Rectal smooth muscle tissue (tissue), 1 donor: Measurements from ENCODE around the gene MTPN.

Source experiments
- H3K27ac ChIP-seq: one replicate; pipeline ENCODE4 v1.7.0; 2013; ENCODE audit warnings: low read depth, low read length, inconsistent platforms
- H3K27me3 ChIP-seq: one replicate; pipeline ENCODE4 v1.7.0; 2013; ENCODE audit warnings: low read length; ENCODE audit not compliant: control insufficient read depth, insufficient read depth
- H3K36me3 ChIP-seq: one replicate; pipeline ENCODE4 v1.7.0; 2013; ENCODE audit warnings: low read length; ENCODE audit not compliant: control insufficient read depth, insufficient read depth
- H3K4me1 ChIP-seq: one replicate; pipeline ENCODE4 v1.7.0; 2013; ENCODE audit warnings: low read length; ENCODE audit not compliant: control insufficient read depth, insufficient read depth
- H3K4me3 ChIP-seq: one replicate; pipeline ENCODE4 v1.7.0; 2013; ENCODE audit warnings: low read length
- H3K9ac ChIP-seq: one replicate; pipeline ENCODE4 v1.7.0; 2013; ENCODE audit warnings: low read length

Gene MTPN

DNA sequence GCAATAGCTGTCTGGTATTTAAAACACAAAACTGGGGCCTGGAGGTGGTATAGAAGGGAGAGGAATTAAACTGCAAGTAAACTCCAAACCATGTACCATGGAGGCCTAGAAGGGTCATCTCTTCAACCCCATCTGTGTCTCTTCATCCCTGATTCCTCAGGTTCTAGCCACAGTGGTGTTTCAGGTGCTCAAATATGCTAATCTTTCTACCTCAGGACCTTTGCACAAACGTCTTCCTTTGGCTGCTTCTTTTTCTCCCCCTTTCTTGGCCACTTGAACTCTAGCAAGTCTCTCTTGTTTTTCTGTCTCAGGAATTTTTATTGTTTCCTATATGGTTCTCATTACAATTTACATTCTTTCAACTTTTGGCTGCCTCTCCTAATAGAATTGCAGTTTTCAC, 25.6 kb upstream of the MTPN start:
- Histone ChIP-seq H3K36me3 (no peaks in the 10 kb centered on the region), H3K4me1 (no peaks in the 10 kb centered on the region), H3K27ac (no peak overlapping the region), H3K4me3 (no peak overlapping the region), H3K9ac (no peak overlapping the region), H3K27me3 (no peaks in the 10 kb centered on the region)

DNA sequence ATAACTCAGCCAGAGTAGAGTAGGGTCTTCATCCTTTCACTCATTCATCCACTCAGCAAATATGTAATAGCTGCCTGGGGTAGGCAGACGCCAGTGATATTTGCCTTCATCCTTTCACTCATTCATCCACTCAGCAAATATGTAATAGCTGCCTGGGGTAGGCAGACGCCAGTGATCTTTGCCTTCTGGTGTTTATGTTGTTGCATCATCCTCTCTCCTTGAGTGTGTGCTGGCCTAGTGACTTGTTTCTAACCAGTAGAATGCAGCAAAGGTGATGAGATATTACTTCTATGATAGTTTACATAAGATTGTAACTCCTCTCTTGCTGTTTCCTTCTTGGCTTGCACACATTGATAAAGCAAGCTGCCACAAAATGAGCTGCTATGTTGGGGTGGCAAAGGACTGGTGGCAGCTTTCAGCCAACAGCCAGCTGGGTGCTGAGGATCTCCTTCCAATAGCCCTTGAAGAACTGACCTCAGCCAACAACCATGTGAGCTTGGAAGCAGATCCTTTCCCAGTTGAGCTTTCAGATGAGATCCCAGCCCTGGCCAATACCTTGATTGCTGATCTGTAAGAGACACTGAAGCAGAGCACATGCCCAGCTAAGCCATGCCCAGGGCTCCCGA, 23.2 kb upstream of the MTPN start:
- Histone ChIP-seq H3K9ac (no peak overlapping the region), H3K4me3 (no peak overlapping the region), H3K27me3 (no peaks in the 10 kb centered on the region)

DNA sequence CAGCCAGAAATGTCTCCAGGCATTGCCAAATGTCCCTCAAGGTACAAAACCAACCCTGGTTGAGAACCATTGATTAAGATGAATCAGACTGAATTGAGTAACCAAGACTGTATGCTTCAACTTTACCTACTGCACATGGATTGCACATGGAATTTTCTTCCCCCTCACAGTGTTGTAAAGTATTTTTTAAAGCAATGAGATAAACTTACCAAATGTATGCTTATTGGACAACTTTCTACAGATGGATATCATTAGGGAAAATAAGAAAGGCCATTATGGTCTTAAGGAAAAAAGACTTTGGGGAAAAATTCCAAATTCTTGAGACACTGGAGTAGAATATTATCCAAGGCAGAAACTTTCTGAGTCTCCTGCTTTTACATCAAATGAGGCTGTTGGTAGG, 20.9 kb upstream of the MTPN start:
- Histone ChIP-seq H3K4me3 (no peak overlapping the region), H3K27ac (no peak overlapping the region), H3K36me3 (no peaks in the 10 kb centered on the region), H3K4me1 (no peaks in the 10 kb centered on the region), H3K27me3 (no peaks in the 10 kb centered on the region), H3K9ac (no peak overlapping the region)

More for the DNA sequence above, 23.2 kb upstream of the MTPN start:
- no peaks in the 10 kb centered on the region for H3K36me3 ChIP-seq
- H3K27ac ChIP-seq: no peak overlapping the region
- H3K4me1 ChIP-seq: no peaks in the 10 kb centered on the region

DNA sequence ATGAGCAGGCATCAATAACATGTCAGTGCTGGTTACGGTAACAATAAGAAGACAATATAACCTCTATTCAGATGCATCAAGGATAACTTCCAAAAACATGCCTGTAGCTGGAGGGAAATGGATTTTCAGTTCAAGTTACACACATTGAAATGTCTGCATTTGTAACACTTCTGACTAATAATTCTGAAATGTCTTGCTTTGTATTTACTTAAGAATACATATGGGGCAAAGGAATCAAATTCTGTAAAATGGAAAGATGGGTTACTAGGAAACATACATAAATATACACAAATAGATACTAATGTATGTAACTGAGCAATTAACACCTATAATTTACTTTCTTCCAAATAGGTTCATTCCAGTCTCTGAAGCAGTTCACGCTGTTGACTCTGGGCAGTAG, 18.6 kb upstream of the MTPN start:
- no peaks in the 10 kb centered on the region for H3K36me3 ChIP-seq

DNA sequence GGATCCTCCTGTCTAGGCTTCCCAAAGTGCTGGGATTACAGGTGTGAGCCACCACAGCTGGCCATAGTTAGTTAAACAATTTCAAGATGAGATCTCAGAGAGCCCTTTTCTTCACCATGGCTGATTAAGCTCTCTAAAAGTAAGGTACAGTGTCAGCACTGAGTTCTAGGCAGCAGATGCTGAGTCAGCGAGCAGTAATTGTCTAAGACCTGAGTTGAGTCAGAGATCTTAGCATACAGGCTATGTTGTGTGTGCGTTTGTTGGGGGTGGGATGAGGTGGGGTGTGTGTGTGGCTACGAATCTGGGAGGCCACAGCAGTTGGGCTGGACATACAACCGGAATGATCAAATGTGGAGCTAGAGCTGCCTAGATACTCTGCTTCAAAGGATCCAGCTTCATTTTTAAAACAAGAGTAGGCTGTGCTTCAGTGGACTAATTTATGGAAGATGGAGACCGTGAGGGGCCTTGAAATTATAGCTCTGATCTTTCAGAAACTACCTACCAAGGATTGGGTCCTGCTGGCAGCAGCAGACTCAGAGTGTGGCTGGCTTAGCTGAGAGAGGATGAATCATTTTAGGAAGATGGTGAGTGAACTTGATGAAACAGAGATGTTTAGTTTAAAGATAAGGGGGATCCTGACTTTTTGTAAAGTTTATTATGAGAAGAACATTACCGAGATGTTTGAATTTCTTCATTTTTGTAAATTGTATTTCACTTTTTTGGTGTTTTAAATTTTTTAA, 17.5 kb upstream of the MTPN start:
- Histone ChIP-seq H3K9ac (no peak overlapping the region), H3K36me3 (no peaks in the 10 kb centered on the region), H3K4me1 (no peaks in the 10 kb centered on the region), H3K27me3 (no peaks in the 10 kb centered on the region), H3K4me3 (no peak overlapping the region), H3K27ac (no peak overlapping the region)

More for the DNA sequence above, 18.6 kb upstream of the MTPN start:
- H3K9ac ChIP-seq: no peak overlapping the region
- H3K27me3 ChIP-seq: no peaks in the 10 kb centered on the region
- H3K4me3 ChIP-seq: no peak overlapping the region
- H3K4me1 ChIP-seq: no peaks in the 10 kb centered on the region
- no peak overlapping the region for H3K27ac ChIP-seq

DNA sequence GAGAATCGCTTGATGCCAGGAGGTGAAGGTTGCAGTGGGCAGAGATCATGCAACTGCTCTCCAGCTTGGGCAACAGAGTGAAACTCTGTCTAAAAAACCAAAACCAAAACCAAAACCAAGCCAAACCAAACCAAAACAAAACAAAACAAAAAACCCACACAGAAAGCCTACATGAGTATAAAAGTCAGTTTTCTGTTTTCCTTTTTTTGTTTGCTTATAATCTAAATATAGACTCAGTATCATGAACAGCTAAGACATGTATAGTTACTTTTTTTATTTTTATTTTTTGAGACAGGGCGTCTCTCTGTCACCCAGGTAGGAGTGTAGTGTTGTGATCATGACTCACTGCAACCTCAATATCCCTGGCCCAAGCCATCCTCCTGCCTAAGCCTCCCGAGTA, 16.8 kb upstream of the MTPN start:
- Histone ChIP-seq H3K4me1 (no peaks in the 10 kb centered on the region), H3K9ac (no peak overlapping the region), H3K4me3 (no peak overlapping the region), H3K27ac (no peak overlapping the region), H3K27me3 (no peaks in the 10 kb centered on the region), H3K36me3 (no peaks in the 10 kb centered on the region)

DNA sequence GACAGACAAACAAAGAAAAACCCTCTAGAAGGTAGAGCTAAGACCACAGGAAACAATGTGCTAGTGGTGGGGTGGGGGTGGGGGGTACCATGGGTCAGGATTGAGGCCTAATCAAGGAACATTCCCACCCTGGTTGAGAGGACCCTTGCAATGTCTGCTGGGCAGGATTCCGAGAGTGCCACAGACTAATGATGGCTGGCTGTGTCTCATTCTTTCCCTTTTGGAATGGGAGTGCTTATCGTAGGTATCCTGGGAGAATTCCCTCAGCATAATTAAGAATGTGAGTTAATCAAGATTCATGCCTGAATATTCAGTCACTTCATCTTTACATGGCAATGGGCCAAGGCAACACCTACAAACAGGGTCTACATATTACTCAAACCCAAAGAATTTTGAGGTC, 14.7 kb upstream of the MTPN start:
- H3K27me3 ChIP-seq: no peaks in the 10 kb centered on the region
- no peaks in the 10 kb centered on the region for H3K36me3 ChIP-seq
- H3K4me1 ChIP-seq: no peaks in the 10 kb centered on the region
- no peak overlapping the region for H3K9ac ChIP-seq
- no peak overlapping the region for H3K27ac ChIP-seq
- no peak overlapping the region for H3K4me3 ChIP-seq

DNA sequence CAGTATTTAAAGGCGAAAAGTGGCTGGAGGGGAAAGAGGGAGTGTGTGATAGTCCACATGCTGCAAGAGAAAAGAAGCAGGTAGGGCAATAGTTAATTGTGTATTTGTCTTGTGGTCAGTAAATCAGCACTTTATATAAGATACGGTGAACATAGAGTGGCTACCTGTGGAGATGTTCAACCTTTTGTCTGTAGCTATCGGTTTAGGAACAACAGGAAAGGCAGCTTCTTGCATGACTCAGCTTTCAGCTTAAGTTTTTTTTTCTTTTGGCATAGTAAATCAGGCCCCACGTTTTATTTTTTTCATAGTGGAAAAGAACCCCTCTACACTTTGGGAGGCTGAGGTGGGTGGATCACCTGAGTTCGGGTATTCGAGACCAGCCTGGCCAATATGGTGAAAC, 14.2 kb upstream of the MTPN start:
- Histone ChIP-seq H3K36me3 (no peaks in the 10 kb centered on the region), H3K9ac (no peak overlapping the region), H3K4me1 (no peaks in the 10 kb centered on the region), H3K27me3 (no peaks in the 10 kb centered on the region), H3K27ac (no peak overlapping the region), H3K4me3 (no peak overlapping the region)

DNA sequence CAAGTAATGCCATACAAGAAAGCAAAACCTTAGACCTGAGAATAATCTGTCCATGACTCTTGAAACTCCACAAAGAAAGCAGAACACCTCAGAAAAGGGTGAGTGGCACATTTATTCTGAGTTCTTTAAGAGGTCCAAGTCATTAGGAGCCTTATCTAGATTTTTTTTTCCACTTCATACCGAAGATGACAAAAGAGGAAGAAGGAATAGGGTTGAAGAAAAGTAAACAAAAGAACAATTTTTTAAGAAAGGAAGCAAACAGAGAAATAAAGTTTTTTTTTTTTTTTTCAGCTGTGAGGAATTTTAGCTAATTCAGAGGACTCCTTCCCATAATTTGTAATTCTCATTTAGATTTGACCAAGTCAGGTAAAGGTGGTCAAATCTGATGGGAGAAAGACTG, 13.1 kb upstream of the MTPN start:
- Histone ChIP-seq H3K4me1 (no peaks in the 10 kb centered on the region), H3K9ac (no peak overlapping the region), H3K27ac (no peak overlapping the region), H3K4me3 (no peak overlapping the region), H3K36me3 (no peaks in the 10 kb centered on the region), H3K27me3 (no peaks in the 10 kb centered on the region)

DNA sequence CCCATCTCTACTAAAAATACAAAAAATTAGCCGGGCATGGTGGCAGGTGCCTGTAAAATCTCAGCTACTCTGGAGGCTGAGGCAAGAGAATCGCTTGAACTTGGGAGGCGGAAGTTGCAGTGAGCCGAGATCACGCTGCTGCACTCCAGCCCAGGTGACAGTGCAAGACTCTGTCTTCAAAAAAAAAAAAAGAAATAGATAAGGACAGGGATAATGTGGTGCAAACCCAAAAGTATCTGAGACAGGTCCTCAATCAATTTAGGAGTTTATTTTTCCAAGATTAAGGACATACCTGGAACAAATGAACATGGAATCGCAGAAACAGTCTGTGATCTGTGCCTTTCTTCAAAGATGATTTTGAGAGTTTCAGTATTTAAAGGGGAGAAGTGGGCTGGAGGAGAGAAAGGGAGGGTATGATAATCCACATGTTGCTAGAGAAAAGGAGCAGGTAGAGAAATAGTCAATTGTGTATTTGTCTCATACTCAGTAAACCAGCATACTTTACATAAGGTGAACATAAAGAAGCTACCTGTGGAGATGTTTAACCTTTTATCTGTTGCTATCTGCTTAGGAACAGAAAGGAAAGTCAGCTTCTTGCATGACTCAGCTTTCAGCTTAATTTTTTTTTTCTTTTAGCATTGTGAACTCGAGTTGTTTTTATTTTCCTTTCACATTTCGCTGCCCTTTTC, 4.9 kb upstream of the MTPN start:
- Histone ChIP-seq H3K27me3 (no peaks in the 10 kb centered on the region), H3K36me3 (no peaks in the 10 kb centered on the region), H3K4me1 (no peaks in the 10 kb centered on the region), H3K9ac (no peak overlapping the region), H3K4me3 (no peak overlapping the region), H3K27ac (no peak overlapping the region)

DNA sequence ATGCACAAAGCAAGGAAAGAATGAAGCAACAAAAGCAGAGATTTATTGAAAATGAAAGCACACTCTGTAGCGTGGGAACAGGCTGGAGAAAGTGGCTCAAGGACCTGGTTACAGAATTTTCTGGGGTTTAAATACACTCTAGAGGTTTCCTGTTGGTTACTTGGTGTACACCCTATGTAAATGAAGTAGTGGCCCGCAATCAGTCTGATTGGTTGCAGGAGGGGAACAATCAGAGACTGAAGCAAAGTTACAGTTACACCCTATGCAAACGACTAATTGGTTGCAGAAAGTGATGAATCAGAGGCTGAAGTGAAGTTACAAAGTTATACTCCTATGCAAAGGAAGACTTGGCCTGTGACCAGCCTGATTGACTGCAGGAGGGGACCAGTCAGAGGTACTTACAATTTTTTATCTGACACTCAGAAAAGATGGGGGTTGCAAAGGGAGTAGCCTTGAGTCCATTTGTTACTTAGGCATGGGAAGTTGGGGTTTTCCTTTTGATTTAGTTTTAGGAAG, 3.6 kb upstream of the MTPN start:
- Histone ChIP-seq H3K4me3 (no peak overlapping the region), H3K4me1 (peaks cover 3% of the 10 kb centered on the region), H3K27ac (no peak overlapping the region)

DNA sequence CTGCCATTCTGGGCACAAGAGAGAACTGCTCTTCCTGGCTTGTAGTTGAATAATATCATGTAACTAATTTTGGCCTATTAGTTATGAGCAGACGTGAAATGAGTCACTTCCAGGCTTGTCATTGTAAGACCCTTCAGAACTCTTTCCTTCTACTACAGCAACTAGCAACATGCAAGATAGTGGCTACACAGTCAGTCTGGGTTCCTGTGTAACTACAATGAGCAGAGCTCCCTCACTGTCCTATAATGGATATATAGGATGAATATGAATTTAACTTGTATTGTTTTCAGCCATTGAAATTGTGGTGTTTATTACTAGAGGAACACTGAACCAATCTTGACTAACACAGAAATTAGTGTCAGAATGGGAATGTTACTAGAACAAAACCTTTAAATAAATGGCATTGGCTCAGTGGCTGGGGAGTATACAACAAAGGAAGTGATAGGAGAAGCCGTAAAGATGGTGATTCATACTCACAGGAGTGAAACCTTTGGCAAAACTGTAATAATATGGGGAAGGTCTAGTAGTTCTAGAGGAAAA, 2.9 kb upstream of the MTPN start:
- no peaks in the 10 kb centered on the region for H3K36me3 ChIP-seq
- no peak overlapping the region for H3K9ac ChIP-seq
- no peak overlapping the region for H3K4me3 ChIP-seq
- H3K27ac ChIP-seq: no peak overlapping the region
- H3K4me1 ChIP-seq: peaks cover 7% of the 10 kb centered on the region
- no peaks in the 10 kb centered on the region for H3K27me3 ChIP-seq

More for the DNA sequence above, 3.6 kb upstream of the MTPN start:
- Histone ChIP-seq H3K9ac (no peak overlapping the region), H3K36me3 (no peaks in the 10 kb centered on the region), H3K27me3 (no peaks in the 10 kb centered on the region)
